OCI-LY1 (cell line): ENCODE data around the gene BST1.

Experiments used
- EZH2 ChIP-seq: fragments of 200-600 bp; sonication (generic), shearing (Covaris generic); IDR thresholded peaks from 2 replicates; pipeline ENCODE4 v1.8.0; 2017; ENCODE audit warnings: borderline replicate concordance, mixed run types, mild to moderate bottlenecking, antibody characterized with exemption, low read length, moderate library complexity, mixed read lengths
- TF ChIP-seq, protein P1 (sequence below): fragments of 200-600 bp; sonication (generic), shearing (Covaris generic); IDR thresholded peaks from 2 replicates; pipeline ENCODE4 v1.5.1; 2017; ENCODE audit warnings: mild to moderate bottlenecking, antibody characterized with exemption, low read length, moderate library complexity, mixed read lengths

DNA sequence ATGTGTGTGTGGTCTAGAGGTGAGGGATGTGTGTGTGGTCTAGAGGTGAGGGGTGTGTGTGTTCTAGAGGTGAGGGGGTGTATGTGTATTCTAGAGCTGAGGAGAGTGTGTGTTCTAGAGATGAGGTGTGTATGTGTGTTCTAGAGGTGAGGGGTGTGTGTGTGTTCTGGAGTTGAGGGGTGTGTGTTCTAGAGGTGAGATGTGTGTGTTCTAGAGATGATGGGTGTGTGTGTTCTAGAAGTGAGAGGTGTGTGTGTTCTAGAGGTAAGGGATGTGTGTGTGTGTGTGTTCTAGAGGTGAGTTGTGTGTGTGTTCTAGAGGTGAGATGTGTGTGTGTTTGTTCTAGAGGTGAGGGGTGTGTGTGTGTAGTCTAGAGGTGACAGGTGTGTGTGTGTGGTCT lies 1.3 kb downstream of the BST1 start:
- TF ChIP-seq, protein P1, sequence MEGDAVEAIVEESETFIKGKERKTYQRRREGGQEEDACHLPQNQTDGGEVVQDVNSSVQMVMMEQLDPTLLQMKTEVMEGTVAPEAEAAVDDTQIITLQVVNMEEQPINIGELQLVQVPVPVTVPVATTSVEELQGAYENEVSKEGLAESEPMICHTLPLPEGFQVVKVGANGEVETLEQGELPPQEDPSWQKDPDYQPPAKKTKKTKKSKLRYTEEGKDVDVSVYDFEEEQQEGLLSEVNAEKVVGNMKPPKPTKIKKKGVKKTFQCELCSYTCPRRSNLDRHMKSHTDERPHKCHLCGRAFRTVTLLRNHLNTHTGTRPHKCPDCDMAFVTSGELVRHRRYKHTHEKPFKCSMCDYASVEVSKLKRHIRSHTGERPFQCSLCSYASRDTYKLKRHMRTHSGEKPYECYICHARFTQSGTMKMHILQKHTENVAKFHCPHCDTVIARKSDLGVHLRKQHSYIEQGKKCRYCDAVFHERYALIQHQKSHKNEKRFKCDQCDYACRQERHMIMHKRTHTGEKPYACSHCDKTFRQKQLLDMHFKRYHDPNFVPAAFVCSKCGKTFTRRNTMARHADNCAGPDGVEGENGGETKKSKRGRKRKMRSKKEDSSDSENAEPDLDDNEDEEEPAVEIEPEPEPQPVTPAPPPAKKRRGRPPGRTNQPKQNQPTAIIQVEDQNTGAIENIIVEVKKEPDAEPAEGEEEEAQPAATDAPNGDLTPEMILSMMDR, result no peak
- no peak for TF ChIP-seq EZH2
